GM21367 (cell line): ENCODE data around the gene UBE2J1.

Source experiments
- ATAC-seq: cut with Tn5 transposase; IDR thresholded peaks from one replicate; pipeline ENCODE4 v1.9.1; 2021; ENCODE audit not compliant: unreplicated experiment

The UBE2J1 gene

GRCh38 chr6:89368107-89368506, 15.6 kb upstream of the UBE2J1 start:
- no peak for ATAC-seq

- ATAC-seq: no peak
Measured at GRCh38 chr6:89364586-89364985, 12.1 kb upstream of the UBE2J1 start.

GRCh38 chr6:89361171-89361570, 8.6 kb upstream of the UBE2J1 start:
- ATAC-seq: no peak

GRCh38 chr6:89360415-89360999, 8.0 kb upstream of the UBE2J1 start:
- peak; percentile 41 for ATAC-seq

GRCh38 chr6:89359561-89359960, 7.0 kb upstream of the UBE2J1 start:
- no peak for ATAC-seq

GRCh38 chr6:89357390-89357789, 4.9 kb upstream of the UBE2J1 start:
- ATAC-seq: peak; percentile 43

GRCh38 chr6:89356642-89357170, 4.2 kb upstream of the UBE2J1 start:
- ATAC-seq: no peak

- ATAC-seq: no peak
Measured at GRCh38 chr6:89355511-89356194, 3.1 kb upstream of the UBE2J1 start.

GRCh38 chr6:89353702-89354392, 1.3 kb upstream of the UBE2J1 start:
- ATAC-seq: no peak

- no peak for ATAC-seq
Measured at GRCh38 chr6:89353118-89353556, 615 bp upstream of the UBE2J1 start.

GRCh38 chr6:89351671-89352277, 748 bp downstream of the UBE2J1 start:
- no peak for ATAC-seq

- ATAC-seq: no peak
Measured at GRCh38 chr6:89350281-89350966, 2.1 kb downstream of the UBE2J1 start.

- ATAC-seq: no peak
Measured at GRCh38 chr6:89348372-89348771, 4.2 kb downstream of the UBE2J1 start.

- ATAC-seq: no peak
Measured at GRCh38 chr6:89347825-89348224, 4.7 kb downstream of the UBE2J1 start.

- ATAC-seq: no peak
Measured at GRCh38 chr6:89346433-89346832, 6.1 kb downstream of the UBE2J1 start.

- no peak for ATAC-seq
Measured at GRCh38 chr6:89339565-89339964, 13.0 kb downstream of the UBE2J1 start.

- no peak for ATAC-seq
Measured at GRCh38 chr6:89335164-89335563, 17.4 kb downstream of the UBE2J1 start.

GRCh38 chr6:89330910-89331309, 21.6 kb downstream of the UBE2J1 start:
- ATAC-seq: no peak

- no peak for ATAC-seq
Measured at GRCh38 chr6:89328976-89329375, 23.5 kb downstream of the UBE2J1 start.

- no peak for ATAC-seq
Measured at GRCh38 chr6:89324304-89324703, 28.2 kb downstream of the UBE2J1 start.

- ATAC-seq: no peak
Measured at GRCh38 chr6:89323511-89323971, 29.0 kb downstream of the UBE2J1 start.
